ENCODE results near the gene GPRASP1.

- TF ChIP-seq GATA2 (IDR thresholded peaks at IDR 0.05; ENCODE audit: low read depth, low read length) (no peak), GATA3 (IDR thresholded peaks at IDR 0.05; ENCODE audit: low read depth, low read length) (no peak)
Measured at GRCh38 chrX:102650903-102651241, 411 bp upstream of the GPRASP1 start.

All from SH-SY5Y (cell line).